Measurements from ENCODE around the gene CYP4F11. TPM values are rescaled to one million over a fixed set of nuclear protein-coding genes. Genes with fewer than 3 reads are reported as not detected.
"Not testable (repeated sequence)": the region's sequence is repeated elsewhere in the genome, so short reads cannot be mapped to it uniquely, and the experiment has no call there.

Gene CYP4F11
- total RNA-seq, 1 donor from 2014 or later: not detected

- Mint-ChIP-seq H3K36me3 (ENCODE audit: low read depth) (no peaks in the 10 kb centered on the region), H3K4me3 (ENCODE audit: unreplicated experiment) (no peak overlapping the region), H3K27ac (ENCODE audit: unreplicated experiment) (no peak overlapping the region), H3K27me3 (ENCODE audit: low read depth) (no peaks in the 10 kb centered on the region), H3K4me1 (ENCODE audit: low read depth) (no peaks in the 10 kb centered on the region), H3K9me3 (ENCODE audit: low read depth) (peaks cover 35% of the 10 kb centered on the region)
- DNase-seq (ENCODE audit: low spot score): no peak
- no peak for TF ChIP-seq CTCF (IDR thresholded peaks at IDR 0.05)
Measured at GRCh38 chr19:15905026-15905425, 29.3 kb downstream of the CYP4F11 start.

- not testable (repeated sequence) for H3K27me3 Mint-ChIP-seq (ENCODE audit: low read depth); H3K36me3 Mint-ChIP-seq (ENCODE audit: low read depth); H3K4me3 Mint-ChIP-seq (ENCODE audit: unreplicated experiment); DNase-seq (ENCODE audit: low spot score); H3K27ac Mint-ChIP-seq (ENCODE audit: unreplicated experiment); H3K4me1 Mint-ChIP-seq (ENCODE audit: low read depth)
- peaks cover 39% of the 10 kb centered on the region for H3K9me3 Mint-ChIP-seq (ENCODE audit: low read depth)
Measured at GRCh38 chr19:15902898-15903297, 31.4 kb downstream of the CYP4F11 start.

GRCh38 chr19:15902254-15902653, 32.1 kb downstream of the CYP4F11 start:
- no peak for DNase-seq (ENCODE audit: low spot score)
- no peaks in the 10 kb centered on the region for H3K36me3 Mint-ChIP-seq (ENCODE audit: low read depth)
- no peaks in the 10 kb centered on the region for H3K4me1 Mint-ChIP-seq (ENCODE audit: low read depth)
- H3K4me3 Mint-ChIP-seq (ENCODE audit: unreplicated experiment): no peak overlapping the region
- peaks cover 39% of the 10 kb centered on the region for H3K9me3 Mint-ChIP-seq (ENCODE audit: low read depth)
- TF ChIP-seq CTCF (IDR thresholded peaks at IDR 0.05): no peak
- H3K27ac Mint-ChIP-seq (ENCODE audit: unreplicated experiment): no peak overlapping the region
- no peaks in the 10 kb centered on the region for H3K27me3 Mint-ChIP-seq (ENCODE audit: low read depth)

- DNase-seq (ENCODE audit: low spot score): no peak
- peaks cover 42% of the 10 kb centered on the region for H3K9me3 Mint-ChIP-seq (ENCODE audit: low read depth)
- no peaks in the 10 kb centered on the region for H3K36me3 Mint-ChIP-seq (ENCODE audit: low read depth)
- H3K4me3 Mint-ChIP-seq (ENCODE audit: unreplicated experiment): no peak overlapping the region
- no peaks in the 10 kb centered on the region for H3K27me3 Mint-ChIP-seq (ENCODE audit: low read depth)
- H3K27ac Mint-ChIP-seq (ENCODE audit: unreplicated experiment): no peak overlapping the region
- no peaks in the 10 kb centered on the region for H3K4me1 Mint-ChIP-seq (ENCODE audit: low read depth)
- no peak for TF ChIP-seq CTCF (IDR thresholded peaks at IDR 0.05)
Measured at GRCh38 chr19:15900504-15900903, 33.8 kb downstream of the CYP4F11 start.

GRCh38 chr19:15900032-15900431, 34.3 kb downstream of the CYP4F11 start:
- not testable (repeated sequence) for DNase-seq (ENCODE audit: low spot score); H3K4me1 Mint-ChIP-seq (ENCODE audit: low read depth); H3K36me3 Mint-ChIP-seq (ENCODE audit: low read depth); H3K27me3 Mint-ChIP-seq (ENCODE audit: low read depth); H3K4me3 Mint-ChIP-seq (ENCODE audit: unreplicated experiment); H3K27ac Mint-ChIP-seq (ENCODE audit: unreplicated experiment)
- H3K9me3 Mint-ChIP-seq (ENCODE audit: low read depth): peaks cover 43% of the 10 kb centered on the region

GRCh38 chr19:15899561-15899960, 34.8 kb downstream of the CYP4F11 start:
- H3K9me3 Mint-ChIP-seq (ENCODE audit: low read depth): peaks cover 39% of the 10 kb centered on the region
- H3K27me3 Mint-ChIP-seq (ENCODE audit: low read depth); H3K4me3 Mint-ChIP-seq (ENCODE audit: unreplicated experiment); H3K36me3 Mint-ChIP-seq (ENCODE audit: low read depth); DNase-seq (ENCODE audit: low spot score); H3K4me1 Mint-ChIP-seq (ENCODE audit: low read depth); H3K27ac Mint-ChIP-seq (ENCODE audit: unreplicated experiment): not testable (repeated sequence)

GRCh38 chr19:15897738-15898276, 36.5 kb downstream of the CYP4F11 start, which contains the start of gene CYP4F2:
TSS of gene CYP4F2 (minus strand) at chr19:15898074. CDS start at chr19:15897611, 463 bp downstream.
- Mint-ChIP-seq H3K4me3 (ENCODE audit: unreplicated experiment) (no peak within 1 kb of the TSS), H3K27me3 (ENCODE audit: low read depth) (no peaks in the 10 kb centered on the region), H3K9me3 (ENCODE audit: low read depth) (peaks cover 24% of the 10 kb centered on the region), H3K36me3 (ENCODE audit: low read depth) (no peaks in the 10 kb centered on the region), H3K4me1 (ENCODE audit: low read depth) (no peaks in the 10 kb centered on the region), H3K27ac (ENCODE audit: unreplicated experiment) (no peak within 1 kb of the TSS)
- no peak for DNase-seq (ENCODE audit: low spot score)
- TF ChIP-seq CTCF (IDR thresholded peaks at IDR 0.05): no peak

Measured in chondrocyte (in vitro differentiated cells).